WTC11 (cell line): ENCODE data around the gene BANK1.

ENCODE experiments used
- ATF6 ChIP-seq: sonication (generic); formaldehyde crosslinking; IDR thresholded peaks from 2 replicates; pipeline ENCODE4 v1.8.1; 2023; ENCODE audit warnings: mild to moderate bottlenecking, missing genetic modification reagents
- NFATC4 ChIP-seq: fragments of 250-450 bp; sonication (Bioruptor Pico); IDR thresholded peaks from 2 replicates; pipeline ENCODE4 v1.9.0; 2021; ENCODE audit warnings: mild to moderate bottlenecking

GRCh38 chr4:101993002-101993841, 202.7 kb downstream of the BANK1 start:
- TF ChIP-seq NFATC4 (CRISPR knock-in tag) (no peak), ATF6 (CRISPR knock-in tag) (no peak)
